HEK293 (cell line): Measurements from ENCODE around the gene STX16.

Experiments
- KLF16 ChIP-seq: fragments of 450-650 bp; formaldehyde crosslinking; IDR thresholded peaks from 2 replicates; pipeline ENCODE4 v1.5.1; 2017; ENCODE audit warnings: missing biosample characterization, missing genetic modification characterization
- REPIN1 ChIP-seq: fragments of 450-650 bp; formaldehyde crosslinking; IDR thresholded peaks from 2 replicates; pipeline ENCODE4 v1.5.1; 2017; ENCODE audit warnings: missing biosample characterization, missing genetic modification characterization, low read depth
- ZBTB1 ChIP-seq: fragments of 450-650 bp; formaldehyde crosslinking; IDR thresholded peaks from 2 replicates; pipeline ENCODE4 v1.5.1; 2016; ENCODE audit warnings: missing biosample characterization, missing genetic modification characterization
- ZNF114 ChIP-seq: fragments of 450-650 bp; formaldehyde crosslinking; IDR thresholded peaks from 2 replicates; pipeline ENCODE4 v1.5.0; 2017; ENCODE audit warnings: missing biosample characterization, missing genetic modification characterization
- ZNF138 ChIP-seq: fragments of 450-650 bp; formaldehyde crosslinking; IDR thresholded peaks from 2 replicates; pipeline ENCODE4 v1.5.1; 2016; ENCODE audit warnings: missing biosample characterization, missing genetic modification characterization, borderline replicate concordance
- ZNF335 ChIP-seq: fragments of 450-650 bp; formaldehyde crosslinking; conservative IDR thresholded peaks from 2 replicates; pipeline ENCODE4 v1.5.1; 2016; ENCODE audit warnings: missing biosample characterization, missing genetic modification characterization
- ZNF473 ChIP-seq: fragments of 450-650 bp; formaldehyde crosslinking; IDR thresholded peaks from 2 replicates; pipeline ENCODE4 v1.5.1; 2017; ENCODE audit warnings: missing biosample characterization, missing genetic modification characterization
- TF ChIP-seq, protein P1 (sequence below): fragments of 450-650 bp; IDR thresholded peaks from 2 replicates; pipeline ENCODE4 v1.5.1; 2018; ENCODE audit warnings: missing biosample characterization, missing genetic modification characterization
- TF ChIP-seq, protein P2 (sequence below): fragments of 450-650 bp; formaldehyde crosslinking; IDR thresholded peaks from 2 replicates; pipeline ENCODE4 v1.5.1; 2016; ENCODE audit warnings: missing biosample characterization, missing genetic modification characterization

DNA sequence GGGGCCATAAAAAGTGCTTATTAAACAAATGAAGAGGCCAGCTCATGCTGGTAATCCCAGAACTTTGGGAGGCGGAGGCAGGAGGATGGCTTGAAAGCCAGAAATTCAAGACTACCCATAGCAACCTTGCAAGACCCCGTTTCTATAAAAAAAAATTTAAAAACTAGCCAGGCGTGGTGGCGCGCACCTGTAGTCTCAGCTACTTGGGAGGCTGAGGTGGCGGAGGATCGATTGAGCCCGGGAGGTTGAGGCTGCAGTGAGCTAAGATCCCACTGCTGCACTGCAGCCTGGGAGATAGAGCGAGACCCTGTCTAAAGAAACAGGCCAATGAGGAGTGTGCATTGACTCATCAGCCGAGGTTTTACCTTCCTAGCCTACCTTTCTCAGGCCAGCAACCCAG lies 56.7 kb downstream of the STX16 start:
- no peak for TF ChIP-seq ZNF473 (tag by site-specific recombination)
- TF ChIP-seq ZNF138: no peak
- TF ChIP-seq, protein P1, sequence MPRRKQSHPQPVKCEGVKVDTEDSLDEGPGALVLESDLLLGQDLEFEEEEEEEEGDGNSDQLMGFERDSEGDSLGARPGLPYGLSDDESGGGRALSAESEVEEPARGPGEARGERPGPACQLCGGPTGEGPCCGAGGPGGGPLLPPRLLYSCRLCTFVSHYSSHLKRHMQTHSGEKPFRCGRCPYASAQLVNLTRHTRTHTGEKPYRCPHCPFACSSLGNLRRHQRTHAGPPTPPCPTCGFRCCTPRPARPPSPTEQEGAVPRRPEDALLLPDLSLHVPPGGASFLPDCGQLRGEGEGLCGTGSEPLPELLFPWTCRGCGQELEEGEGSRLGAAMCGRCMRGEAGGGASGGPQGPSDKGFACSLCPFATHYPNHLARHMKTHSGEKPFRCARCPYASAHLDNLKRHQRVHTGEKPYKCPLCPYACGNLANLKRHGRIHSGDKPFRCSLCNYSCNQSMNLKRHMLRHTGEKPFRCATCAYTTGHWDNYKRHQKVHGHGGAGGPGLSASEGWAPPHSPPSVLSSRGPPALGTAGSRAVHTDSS (tag by site-specific recombination): no peak
- no peak for TF ChIP-seq REPIN1
- TF ChIP-seq, protein P2, sequence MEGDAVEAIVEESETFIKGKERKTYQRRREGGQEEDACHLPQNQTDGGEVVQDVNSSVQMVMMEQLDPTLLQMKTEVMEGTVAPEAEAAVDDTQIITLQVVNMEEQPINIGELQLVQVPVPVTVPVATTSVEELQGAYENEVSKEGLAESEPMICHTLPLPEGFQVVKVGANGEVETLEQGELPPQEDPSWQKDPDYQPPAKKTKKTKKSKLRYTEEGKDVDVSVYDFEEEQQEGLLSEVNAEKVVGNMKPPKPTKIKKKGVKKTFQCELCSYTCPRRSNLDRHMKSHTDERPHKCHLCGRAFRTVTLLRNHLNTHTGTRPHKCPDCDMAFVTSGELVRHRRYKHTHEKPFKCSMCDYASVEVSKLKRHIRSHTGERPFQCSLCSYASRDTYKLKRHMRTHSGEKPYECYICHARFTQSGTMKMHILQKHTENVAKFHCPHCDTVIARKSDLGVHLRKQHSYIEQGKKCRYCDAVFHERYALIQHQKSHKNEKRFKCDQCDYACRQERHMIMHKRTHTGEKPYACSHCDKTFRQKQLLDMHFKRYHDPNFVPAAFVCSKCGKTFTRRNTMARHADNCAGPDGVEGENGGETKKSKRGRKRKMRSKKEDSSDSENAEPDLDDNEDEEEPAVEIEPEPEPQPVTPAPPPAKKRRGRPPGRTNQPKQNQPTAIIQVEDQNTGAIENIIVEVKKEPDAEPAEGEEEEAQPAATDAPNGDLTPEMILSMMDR: no peak
- no peak for TF ChIP-seq ZNF335 (tag by site-specific recombination)
- TF ChIP-seq KLF16 (tag by site-specific recombination): no peak
- no peak for TF ChIP-seq ZBTB1 (tag by site-specific recombination)
- no peak for TF ChIP-seq ZNF114
